ENCODE measurements around the gene SOD1. TPM values are rescaled to one million over a fixed set of nuclear protein-coding genes. Genes with fewer than 3 reads are reported as not detected.

The SOD1 gene
- total RNA-seq, 1 experiment from 2014 or later = 205 TPM

DNA sequence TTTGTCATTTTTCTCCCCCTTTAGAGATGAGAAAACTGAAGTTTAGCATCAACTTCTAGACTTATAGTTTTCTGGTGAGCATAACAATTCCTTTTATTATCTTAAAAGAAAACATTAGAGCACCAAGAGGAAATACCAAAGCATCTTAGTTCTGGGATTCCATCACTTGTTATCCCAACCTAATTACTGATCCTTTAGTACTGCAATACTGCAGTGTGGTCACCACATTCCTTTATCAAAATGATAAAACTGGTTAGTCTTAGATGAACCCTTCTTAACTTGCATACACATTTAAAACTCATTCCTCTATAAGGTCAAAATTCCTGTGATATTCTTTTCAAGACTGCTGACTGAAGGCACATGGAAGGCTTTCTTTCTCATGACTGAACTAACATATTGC, 23.1 kb downstream of the SOD1 start:
- DNase-seq (ENCODE audit: low read depth) = no peak

DNA sequence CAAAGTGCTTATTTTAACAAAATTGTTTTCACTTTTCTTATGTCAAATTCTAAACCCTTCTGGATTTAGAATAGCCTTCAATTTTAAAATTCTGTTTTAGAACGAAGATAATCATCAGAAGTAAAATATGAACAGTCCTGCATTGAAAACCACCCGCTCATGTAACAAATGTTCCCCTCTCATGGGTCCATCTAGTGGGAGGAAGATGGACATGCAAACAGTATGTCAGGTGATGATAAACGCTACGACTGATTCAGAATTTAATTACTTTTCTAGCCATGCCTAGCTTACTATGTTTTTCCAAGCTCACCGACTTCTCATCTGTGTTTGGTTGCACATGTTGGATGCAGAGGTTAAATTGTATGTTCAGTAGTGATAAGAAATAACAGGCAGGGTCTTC, 23.5 kb downstream of the SOD1 start:
- no peak for DNase-seq (ENCODE audit: low read depth)

DNA sequence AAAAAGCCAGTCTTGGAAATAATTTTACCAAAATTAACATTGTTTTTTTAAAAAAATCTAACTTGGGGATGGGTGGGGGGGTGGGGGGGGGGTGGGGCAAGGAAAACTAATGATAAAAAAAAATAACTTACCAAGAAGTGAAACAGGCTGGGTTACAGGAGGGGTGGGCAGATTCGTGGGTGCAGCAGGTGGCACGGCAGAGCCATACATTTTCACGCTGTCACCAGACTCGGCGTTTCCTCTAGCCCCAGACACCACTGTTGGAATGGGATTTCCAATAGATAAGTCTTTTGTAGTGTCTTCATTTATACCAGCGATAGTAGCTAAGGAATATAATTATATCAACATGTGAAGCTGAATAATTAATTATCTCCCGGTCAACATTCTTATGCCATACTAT, 25.4 kb downstream of the SOD1 start:
- DNase-seq (ENCODE audit: low read depth) = no peak

DNA sequence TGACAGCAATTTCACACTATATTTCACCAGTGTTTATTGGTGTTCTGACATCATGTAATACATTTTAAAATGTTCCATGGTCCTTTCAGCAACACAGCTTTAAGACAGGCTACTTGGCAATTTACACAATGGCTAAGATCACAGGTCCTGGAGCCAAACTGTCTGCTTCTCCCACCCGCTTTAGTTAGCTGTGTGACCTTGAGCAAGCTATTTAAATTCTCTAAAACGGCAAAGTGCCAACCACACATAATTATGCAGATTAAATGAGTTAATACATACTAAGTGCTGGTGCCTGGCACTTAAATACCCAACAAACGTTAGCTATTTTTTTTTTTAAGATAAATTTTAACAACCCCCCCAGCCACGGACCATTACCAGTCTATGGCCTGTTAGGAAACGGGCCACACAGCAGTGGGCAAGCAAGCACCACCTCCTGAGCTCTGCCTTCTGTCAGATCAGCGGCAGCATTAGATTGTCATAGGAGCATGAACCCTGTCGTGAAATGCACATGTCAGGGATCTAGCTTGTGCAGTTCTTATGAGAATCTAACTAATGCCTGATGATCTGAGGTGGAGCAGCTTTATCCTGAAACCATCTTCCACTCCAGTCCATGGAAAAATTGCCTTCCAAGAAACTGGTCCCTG, 26.9 kb downstream of the SOD1 start:
- no peak for DNase-seq (ENCODE audit: low read depth)

DNA sequence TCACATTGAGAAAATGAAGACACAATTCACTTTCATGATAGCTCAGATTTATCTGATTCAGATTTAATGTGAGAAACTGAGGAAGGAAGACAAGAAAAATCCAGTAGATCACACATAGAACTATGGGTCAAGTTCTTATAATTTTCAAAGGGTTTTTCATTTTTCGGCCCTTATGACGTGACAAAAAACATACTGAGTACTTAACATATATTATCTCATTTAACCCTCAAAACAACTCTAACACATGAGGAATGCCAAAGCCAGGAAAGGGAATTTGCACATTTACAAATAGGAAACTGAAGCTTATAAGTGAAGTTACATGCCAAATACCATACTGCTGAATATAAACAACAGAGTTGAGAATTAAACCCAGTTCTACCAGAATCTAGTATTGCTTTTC, 27.6 kb downstream of the SOD1 start:
- DNase-seq (ENCODE audit: low read depth) = no peak

DNA sequence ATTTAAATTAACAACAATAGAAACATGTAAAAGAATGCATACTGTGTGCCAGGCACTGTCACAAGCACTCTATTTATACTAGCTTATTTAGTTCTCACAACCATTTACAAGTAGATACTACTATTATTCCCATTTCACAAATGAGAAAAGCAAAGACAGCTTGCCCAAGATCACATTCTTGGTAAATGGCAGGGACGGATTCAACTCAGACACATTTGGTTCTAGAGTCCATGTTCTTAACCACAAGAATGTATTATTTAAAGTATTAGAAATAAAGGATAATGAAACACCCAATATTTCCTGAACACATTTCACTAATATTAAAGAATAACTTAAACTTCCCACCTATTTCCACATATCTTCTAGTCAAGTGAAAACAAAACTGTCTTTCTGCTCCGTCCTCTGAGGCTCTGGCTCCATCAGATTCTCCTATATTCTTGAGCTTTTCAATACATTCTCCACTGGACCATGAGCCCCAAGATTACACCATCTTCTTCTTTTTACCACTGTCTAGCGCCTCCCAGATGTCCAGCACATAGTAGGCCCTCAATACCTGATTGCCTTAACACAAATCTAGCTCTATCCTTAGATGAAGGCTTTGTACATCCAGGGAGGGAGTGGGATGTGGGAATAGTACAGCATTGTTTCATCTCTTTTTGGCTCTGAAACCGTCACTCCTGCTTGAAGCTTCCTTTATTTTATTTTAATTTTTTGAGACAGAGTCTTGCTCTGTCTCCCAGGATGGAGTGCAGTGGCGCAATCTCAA, 29.3 kb downstream of the SOD1 start:
- no peak for DNase-seq (ENCODE audit: low read depth)

DNA sequence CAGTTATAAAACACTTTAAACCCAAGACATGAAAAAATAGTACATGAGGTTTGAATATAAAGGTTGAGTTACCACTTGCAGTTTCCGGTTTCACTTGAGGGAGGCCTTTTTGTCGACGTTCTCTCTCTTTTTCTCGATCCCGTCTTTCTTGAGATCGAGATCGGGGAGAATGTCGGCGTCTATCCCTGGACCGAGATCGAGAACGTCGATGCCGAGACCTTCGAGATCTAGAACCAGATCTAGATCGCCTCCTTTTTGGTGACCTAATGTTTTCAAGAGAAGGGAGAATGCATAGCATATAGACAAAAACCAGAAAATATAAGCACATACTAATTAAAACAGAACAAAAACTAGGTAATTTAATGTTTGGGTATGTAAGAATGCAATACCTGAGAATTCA, 33.7 kb downstream of the SOD1 start:
- DNase-seq (ENCODE audit: low read depth) = no peak

DNA sequence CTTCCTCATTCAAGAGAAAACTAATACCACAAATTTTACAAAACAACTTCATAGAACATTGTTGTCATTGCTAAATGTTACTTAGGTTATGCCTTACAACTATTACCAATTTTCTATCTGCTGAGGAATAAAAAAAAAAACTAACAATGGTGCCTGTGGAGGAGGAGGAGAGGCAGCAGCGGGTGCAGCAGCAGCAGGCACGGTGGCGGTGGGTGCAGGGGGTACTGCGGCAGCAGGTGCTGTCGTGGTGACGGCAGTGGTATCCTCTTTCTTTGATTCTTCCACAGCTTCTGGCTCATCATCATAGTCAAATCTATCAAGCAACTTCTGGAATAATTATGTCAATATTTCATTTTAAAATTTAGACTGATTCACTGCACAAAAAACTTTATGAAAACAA, 36.9 kb downstream of the SOD1 start:
- DNase-seq (ENCODE audit: low read depth) = no peak

DNA sequence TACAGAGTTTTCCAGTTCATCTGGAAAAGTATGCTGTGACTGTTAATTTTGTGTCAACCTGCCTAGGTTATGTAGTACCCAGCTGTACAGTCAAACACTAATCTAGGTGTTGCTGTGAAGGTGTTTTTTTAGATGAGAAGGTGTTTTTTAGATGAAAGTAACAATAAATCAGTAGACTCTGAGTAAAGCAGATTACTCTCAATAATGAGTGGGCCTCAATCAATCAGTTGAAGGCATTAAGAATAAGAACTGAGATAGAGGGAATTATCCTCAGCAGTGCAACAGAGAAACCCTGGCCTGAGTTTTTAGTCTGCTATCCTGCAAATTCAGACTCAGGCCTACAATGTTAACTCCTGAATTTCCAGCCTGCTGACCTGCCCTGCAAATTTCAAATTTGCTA, 39.0 kb downstream of the SOD1 start:
- no peak for DNase-seq (ENCODE audit: low read depth)

DNA sequence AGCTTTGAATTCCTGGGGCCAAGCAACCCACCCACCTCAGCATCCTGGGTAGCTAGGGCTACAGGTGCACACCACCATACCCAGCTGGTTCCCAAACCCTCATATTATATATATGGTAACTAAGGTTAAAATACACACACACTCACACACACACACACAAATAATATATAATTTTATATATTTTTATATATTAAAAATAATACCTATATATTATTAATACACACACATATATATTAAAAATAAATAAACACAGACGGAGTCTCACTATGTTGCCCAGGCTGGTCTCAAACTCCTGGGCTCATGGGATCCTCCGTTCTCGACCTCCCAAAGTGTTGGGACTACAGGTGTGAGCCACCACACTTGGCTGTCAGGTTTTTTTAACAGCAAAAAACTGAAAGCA, 40.5 kb downstream of the SOD1 start:
- no peak for DNase-seq (ENCODE audit: low read depth)

DNA sequence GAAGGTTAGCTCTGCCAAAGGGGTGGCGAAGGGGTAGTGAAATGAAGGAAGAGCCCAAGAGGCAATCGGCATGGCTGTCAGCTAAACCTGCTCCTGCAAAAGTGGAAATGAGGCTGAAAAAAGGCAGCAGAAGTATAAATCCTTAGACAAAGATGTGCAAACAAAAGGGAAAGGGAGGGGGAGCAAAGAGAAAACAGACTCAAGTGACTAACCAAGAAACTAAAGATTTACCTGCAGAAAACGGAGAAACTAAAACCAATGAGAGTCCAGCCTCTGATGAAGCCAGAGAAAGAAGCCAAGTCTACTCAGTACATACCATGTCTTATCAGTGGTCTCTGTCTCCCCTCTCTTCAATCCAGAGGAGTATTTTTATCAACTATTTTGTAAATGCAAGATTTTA, 47.1 kb downstream of the SOD1 start:
- DNase-seq (ENCODE audit: low read depth) = no peak

DNA sequence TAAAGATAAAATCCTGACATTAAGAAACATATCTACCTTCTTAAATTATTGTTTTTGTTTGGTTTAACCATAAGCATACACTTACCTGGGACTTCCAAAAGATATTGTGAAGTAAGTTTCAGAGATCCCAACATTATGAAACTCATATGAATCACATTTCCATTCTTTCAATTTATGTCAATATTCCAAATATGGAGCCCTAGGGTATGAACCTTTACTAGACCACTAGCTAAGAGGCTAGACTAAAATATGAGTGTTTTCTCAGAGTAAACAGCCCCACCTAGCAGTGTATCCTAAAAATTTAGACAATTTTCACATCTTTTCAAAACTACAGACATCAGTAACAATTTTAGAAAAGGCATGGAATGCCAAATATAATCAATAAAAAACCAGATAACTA, 48.0 kb downstream of the SOD1 start:
- DNase-seq (ENCODE audit: low read depth) = no peak

DNA sequence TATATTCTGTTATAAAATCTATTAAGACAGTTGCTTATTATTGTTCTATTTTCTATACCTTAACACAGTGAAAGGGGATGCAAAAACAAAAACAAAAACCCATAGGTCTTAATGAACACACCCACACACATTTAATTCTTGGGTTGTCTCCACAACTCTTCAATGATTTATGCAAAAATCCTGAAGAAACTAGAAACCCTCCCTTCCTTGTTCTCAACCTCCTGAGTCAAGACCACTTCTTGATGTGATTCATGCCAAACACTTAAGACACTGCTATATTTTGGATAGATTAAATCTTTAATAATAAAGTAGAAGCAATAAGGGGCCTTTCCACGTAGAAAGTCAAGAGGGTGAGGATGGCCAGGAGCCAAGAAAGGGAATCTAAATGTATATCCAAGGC, 49.0 kb downstream of the SOD1 start:
- no peak for DNase-seq (ENCODE audit: low read depth)

DNA sequence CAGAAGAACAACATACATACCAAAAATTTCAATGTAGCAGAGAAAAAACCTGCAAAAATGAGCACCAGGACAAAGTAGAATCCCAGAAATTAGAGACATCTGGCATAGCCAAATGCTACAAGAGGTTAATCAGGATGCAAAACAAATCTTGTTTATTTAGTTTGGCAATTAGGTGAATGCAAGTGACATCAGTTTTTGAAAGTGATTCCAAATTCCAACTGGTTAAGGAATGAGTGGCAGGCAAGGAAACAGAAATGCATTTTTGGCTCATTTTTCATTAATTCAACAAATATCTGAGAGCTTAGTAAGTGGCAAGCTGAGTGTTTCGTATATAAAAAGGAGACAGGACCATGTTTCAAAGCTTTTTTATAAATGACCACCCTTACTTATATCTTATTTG, 51.1 kb downstream of the SOD1 start:
- no peak for DNase-seq (ENCODE audit: low read depth)

DNA sequence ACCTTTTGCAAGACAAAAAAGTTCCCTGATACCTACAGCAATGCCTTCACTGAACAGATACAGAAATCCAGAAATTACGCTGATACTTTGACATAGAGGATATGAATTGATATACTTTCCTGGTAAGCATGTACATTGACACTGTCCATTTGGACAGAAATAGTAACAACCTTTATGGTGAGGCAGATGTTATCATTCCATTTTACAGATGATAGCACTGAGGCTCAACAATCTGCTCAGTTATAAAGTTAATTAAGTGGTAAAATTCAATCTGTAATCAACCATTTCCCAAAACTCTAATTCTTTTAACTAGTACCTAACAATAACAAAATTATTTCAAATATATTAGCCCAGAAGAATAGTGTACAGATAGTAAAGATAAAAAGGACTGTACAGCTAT, 51.8 kb downstream of the SOD1 start:
- no peak for DNase-seq (ENCODE audit: low read depth)

DNA sequence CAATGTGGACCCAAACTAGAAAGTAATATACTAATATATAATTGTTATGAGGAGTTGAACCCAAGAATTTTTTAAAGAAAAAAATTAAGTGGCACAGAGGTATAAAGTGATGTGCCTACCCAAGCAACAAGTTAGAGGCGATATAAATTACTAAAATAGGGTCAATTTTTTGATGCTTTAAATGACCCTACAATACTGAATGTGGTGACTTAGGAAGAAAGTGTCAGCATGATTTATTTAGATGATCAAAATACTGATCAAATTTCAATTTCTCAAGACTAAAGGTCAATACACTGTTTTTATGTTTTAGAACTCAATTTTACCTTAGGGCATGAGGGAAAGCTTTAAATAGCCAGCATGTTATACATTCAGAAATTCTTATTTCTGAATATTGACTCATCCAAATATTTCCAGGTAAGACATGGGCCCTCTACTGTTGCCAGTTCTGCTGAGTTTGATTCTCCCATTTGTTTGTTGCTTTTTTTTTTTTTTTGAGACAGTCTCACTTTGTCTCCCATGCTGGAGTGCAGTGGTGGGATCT, 52.3 kb downstream of the SOD1 start:
- no peak for DNase-seq (ENCODE audit: low read depth)

DNA sequence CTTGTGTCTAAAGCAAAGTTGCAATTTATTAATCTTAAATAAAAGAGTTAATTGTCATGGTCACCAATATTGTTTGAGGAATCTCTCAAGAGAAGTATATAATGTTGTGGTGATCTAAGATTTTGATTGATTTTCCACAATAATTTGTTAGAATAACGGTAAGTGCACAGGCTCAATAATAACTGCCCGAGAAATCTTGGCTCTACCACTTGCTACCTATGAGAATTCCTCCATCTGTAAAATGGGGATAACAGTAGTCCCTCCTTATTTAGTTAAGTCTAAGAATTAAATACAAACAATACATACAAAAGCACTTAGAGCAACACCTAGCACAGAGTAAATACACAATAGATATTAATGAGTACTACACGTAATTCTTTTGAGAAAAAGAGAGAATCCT, 53.6 kb downstream of the SOD1 start:
- no peak for DNase-seq (ENCODE audit: low read depth)

DNA sequence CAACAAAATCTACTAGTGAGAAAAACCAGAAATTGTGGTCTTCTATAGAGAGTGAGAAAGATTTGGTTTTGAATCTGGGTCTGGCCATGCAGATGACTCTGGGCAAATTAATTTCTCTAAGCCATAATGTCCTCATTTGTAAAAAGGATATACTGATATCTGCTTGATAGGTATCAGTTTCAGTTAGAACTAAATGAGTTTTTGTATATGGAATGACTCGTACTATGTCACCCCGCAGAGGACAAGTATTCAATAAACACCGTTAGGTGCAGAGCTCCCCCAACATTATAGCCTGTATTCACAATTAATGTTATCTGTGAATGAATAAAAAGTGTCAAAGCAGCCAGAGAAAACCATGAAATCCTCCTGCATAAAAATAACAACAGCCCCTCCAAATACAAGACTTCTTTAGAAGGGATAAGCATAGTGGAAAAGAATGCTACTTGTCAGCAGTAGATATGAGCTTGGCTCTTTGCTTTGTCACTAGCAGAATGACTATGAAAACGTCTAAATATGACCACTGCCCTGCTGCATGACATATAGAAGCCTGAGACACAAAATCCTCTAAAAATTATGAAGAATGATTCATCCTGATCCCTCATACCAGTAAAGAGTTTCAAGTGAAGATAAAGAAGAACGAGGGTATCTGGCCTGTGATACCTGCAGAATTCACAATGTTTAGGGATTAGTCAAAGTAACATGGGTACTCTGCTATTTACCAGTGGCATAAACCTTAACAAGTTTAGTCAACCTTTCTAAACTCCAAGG, 54.7 kb downstream of the SOD1 start:
- peak; percentile 24 for DNase-seq (ENCODE audit: low read depth)

DNA sequence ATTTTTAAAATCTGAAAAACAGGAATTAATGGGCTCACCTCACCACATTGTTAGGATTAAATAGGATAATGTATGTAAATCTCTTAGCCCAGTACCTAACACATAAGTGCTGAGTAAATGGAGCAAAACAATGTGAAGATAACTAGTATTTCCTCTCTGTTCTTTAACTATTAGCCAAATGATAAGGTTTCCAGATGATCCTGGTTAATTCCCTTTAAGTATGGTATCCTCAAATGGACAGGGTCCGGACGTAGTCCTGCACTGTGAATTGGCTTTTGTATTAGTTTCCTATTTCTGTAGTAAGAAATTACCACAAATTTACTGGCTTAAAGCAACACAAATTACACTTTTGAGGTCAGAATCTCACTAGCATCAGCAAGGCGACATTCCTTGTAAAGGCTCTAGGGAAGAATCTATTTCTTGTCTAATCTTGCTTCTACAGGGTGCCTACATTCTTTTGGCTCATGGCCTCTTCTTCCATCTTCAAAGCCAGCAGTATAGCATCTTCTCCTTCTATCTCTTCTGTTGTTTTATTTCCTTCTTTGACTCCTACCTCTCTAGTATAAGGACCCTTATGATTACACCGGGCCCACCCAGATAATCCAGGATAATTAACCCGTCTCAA, 55.4 kb downstream of the SOD1 start:
- DNase-seq (ENCODE audit: low read depth) = no peak

DNA sequence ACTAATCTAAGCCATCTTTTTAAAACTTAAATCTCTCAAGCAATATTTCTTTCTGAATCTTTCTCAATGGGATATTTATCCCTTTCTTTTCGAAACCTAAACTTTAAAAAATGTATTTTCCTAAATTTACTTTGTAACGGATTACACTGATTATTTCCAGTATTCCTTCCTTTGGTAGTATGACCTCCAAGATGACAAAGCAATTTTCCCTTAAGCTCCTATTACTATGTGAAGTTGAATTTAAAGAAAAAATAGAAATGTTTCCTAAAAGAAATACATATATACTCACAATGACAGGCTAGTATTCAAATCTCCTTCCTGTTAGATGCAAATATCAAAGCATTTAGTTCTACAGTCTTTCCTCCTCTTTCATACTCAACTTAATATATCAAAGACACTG, 56.6 kb downstream of the SOD1 start:
- DNase-seq (ENCODE audit: low read depth) = no peak

Data from HT1080 (cell line).